Measurements from ENCODE around the gene GNAS.
"Not testable (repeated sequence)": the region's sequence is repeated elsewhere in the genome, so short reads cannot be mapped to it uniquely, and the experiment has no call there.

Gene GNAS

GRCh38 chr20:58852543-58853271 lies at the start of gene GNAS:
Gene GNAS, plus strand, starts transcription at chr20:58852716.
- DNase-seq, result peak; percentile 81

- no peak for DNase-seq
These were observed 49.0 kb upstream of the GNAS start for GRCh38 chr20:58803533-58803932.

- no peak for DNase-seq
These were observed 44.7 kb upstream of the GNAS start for GRCh38 chr20:58807801-58808200.

- no peak for DNase-seq
These were observed 44.1 kb upstream of the GNAS start for GRCh38 chr20:58808271-58809046.

- no peak for DNase-seq
These were observed 42.2 kb upstream of the GNAS start for GRCh38 chr20:58810116-58810878.

GRCh38 chr20:58810879-58811250 lies 41.7 kb upstream of the GNAS start:
- DNase-seq, result no peak

- no peak for DNase-seq
These were observed 41.2 kb upstream of the GNAS start for GRCh38 chr20:58811334-58811733.

- no peak for DNase-seq
These were observed 39.1 kb upstream of the GNAS start for GRCh38 chr20:58813369-58813768.

- DNase-seq, result no peak
These were observed 37.1 kb upstream of the GNAS start for GRCh38 chr20:58815448-58815847.

GRCh38 chr20:58816051-58816450 lies 36.5 kb upstream of the GNAS start:
- DNase-seq, result no peak

- DNase-seq, result no peak
These were observed 35.4 kb upstream of the GNAS start for GRCh38 chr20:58816957-58817651.

- no peak for DNase-seq
These were observed 34.8 kb upstream of the GNAS start for GRCh38 chr20:58817748-58818147.

GRCh38 chr20:58818586-58819285 lies 33.8 kb upstream of the GNAS start:
- DNase-seq, result no peak

- no peak for DNase-seq
These were observed 32.6 kb upstream of the GNAS start for GRCh38 chr20:58819921-58820320.

- not testable (repeated sequence) for DNase-seq
These were observed 32.0 kb upstream of the GNAS start for GRCh38 chr20:58820515-58820914.

- DNase-seq, result peak; percentile 73
These were observed 30.4 kb upstream of the GNAS start for GRCh38 chr20:58822149-58822548.

GRCh38 chr20:58822748-58823730 lies 29.5 kb upstream of the GNAS start:
- DNase-seq, result peak; percentile 80

GRCh38 chr20:58824843-58825242 lies 27.7 kb upstream of the GNAS start:
- DNase-seq, result peak; percentile 56

- no peak for DNase-seq
These were observed 27.1 kb upstream of the GNAS start for GRCh38 chr20:58825450-58825849.

GRCh38 chr20:58826271-58826670 lies 26.2 kb upstream of the GNAS start:
- DNase-seq, result no peak

GRCh38 chr20:58828136-58828535 lies 24.4 kb upstream of the GNAS start:
- DNase-seq, result no peak

Data from femur (tissue), 1 donor.